Smooth muscle cell (in vitro differentiated cells): ENCODE data around the gene GABRG3. TPM values are rescaled to one million over a fixed set of nuclear protein-coding genes. Genes with fewer than 3 reads are reported as not detected.
A peak's percentile ranks its signal among the peaks of the same experiment; 100 is the strongest.

Experiments used
- DNase-seq: peaks from one replicate; lab custom pipeline; 2025; ENCODE audit not compliant: unreplicated experiment; lab: John Stamatoyannopoulos, UW
- H2AFZ ChIP-seq: fragments of 200-600 bp; sonication (generic); 2 replicates; pipeline ENCODE4 v1.6.0; 2016; ENCODE audit warnings: antibody characterized with exemption, low read depth, mild to moderate bottlenecking
- H3F3A ChIP-seq: fragments of 200-600 bp; sonication (generic); 2 replicates; pipeline ENCODE4 v1.6.0; 2017; ENCODE audit warnings: antibody characterized with exemption, low read depth
- H3K27ac ChIP-seq: fragments of 200-600 bp; sonication (generic); 2 replicates; pipeline ENCODE4 v1.5.1; 2016; ENCODE audit warnings: low read depth, mild to moderate bottlenecking
- H3K27me3 ChIP-seq: fragments of 200-600 bp; sonication (generic); 2 replicates; pipeline ENCODE4 v1.6.1; 2016; ENCODE audit warnings: low read depth, mild to moderate bottlenecking
- H3K36me3 ChIP-seq: fragments of 200-600 bp; sonication (generic); 2 replicates; pipeline ENCODE4 v1.5.1; 2016; ENCODE audit warnings: low read depth
- H3K4me1 ChIP-seq: fragments of 200-600 bp; sonication (generic); 2 replicates; pipeline ENCODE4 v1.5.1; 2016; ENCODE audit warnings: low read depth
- H3K4me2 ChIP-seq: fragments of 200-600 bp; sonication (generic); 2 replicates; pipeline ENCODE4 v1.6.0; 2016; ENCODE audit warnings: mild to moderate bottlenecking
- H3K4me3 ChIP-seq: fragments of 200-600 bp; sonication (generic); 2 replicates; pipeline ENCODE4 v1.5.1; 2016; ENCODE audit warnings: mild to moderate bottlenecking
- H3K79me2 ChIP-seq: fragments of 200-600 bp; sonication (generic); 2 replicates; pipeline ENCODE4 v1.6.0; 2016; ENCODE audit warnings: low read depth, mild to moderate bottlenecking
- H3K9ac ChIP-seq: fragments of 200-600 bp; sonication (generic); 2 replicates; pipeline ENCODE4 v1.6.0; 2016; ENCODE audit warnings: low read depth
- H3K9me3 ChIP-seq: fragments of 200-600 bp; sonication (generic); replicated peaks from 2 replicates; pipeline ENCODE4 v1.5.1; 2016; ENCODE audit warnings: low read depth
- H4K20me1 ChIP-seq: fragments of 200-600 bp; sonication (generic); 2 replicates; pipeline ENCODE4 v1.6.0; 2016; ENCODE audit warnings: low read depth
- CTCF ChIP-seq: fragments of 200-600 bp; sonication (generic); IDR thresholded peaks from 2 replicates; pipeline ENCODE4 v1.5.1; 2017; ENCODE audit warnings: borderline replicate concordance, mild to moderate bottlenecking, antibody characterized with exemption; ENCODE audit not compliant: insufficient read depth, poor library complexity, severe bottlenecking
- WGBS: methylation state at CpG from one replicate; pipeline ENCODE4 v1.1.7; 2016; ENCODE audit warnings: low lambda C conversion rate; 5-methylcytosine and 5-hydroxymethylcytosine counted together
- polyA plus RNA-seq: library from polyadenylated mRNA; unstranded; fragments of >200 nt; fragmentation: Nextera tagmentation; extraction: Ambion mirVana; gene quantifications from 2 replicates; pipeline ENCODE4 v1.2.1, GENCODE V29; 2016
- total RNA-seq: library from RNA; depleted of rRNA; stranded (reverse); fragments of >200 nt; gene quantifications from 2 replicates; pipeline ENCODE4 v1.2.3, GENCODE V29; 2014

Gene GABRG3
- total and polyA plus RNA-seq, 2 experiments from 2014 or later: under 0.01 TPM; not detected in 1

GRCh38 chr15:27583651-27584050, 612.7 kb downstream of the GABRG3 start:
- Histone ChIP-seq H3K4me3 (no peak overlapping the region), H3K27ac (no peak overlapping the region), H2AFZ (no peak overlapping the region), H3K9me3 (no peaks in the 10 kb centered on the region), H3K4me1 (peaks cover 5% of the 10 kb centered on the region), H4K20me1 (no peaks in the 10 kb centered on the region), H3K36me3 (no peaks in the 10 kb centered on the region), H3K9ac (no peak overlapping the region), H3F3A (no peaks in the 10 kb centered on the region), H3K27me3 (no peaks in the 10 kb centered on the region), H3K79me2 (no peaks in the 10 kb centered on the region), H3K4me2 (no peak overlapping the region)
- DNase-seq: no peak
- WGBS: 16% methylated on average over 1 of the region's 1 CpG
- no peak for TF ChIP-seq CTCF

- DNase-seq: no peak
- no peaks in the 10 kb centered on the region for H3K36me3 ChIP-seq
- H3K4me3 ChIP-seq: no peak overlapping the region
These were observed 614.2 kb downstream of the GABRG3 start for GRCh38 chr15:27585041-27585640.

GRCh38 chr15:27587810-27588209, 616.8 kb downstream of the GABRG3 start:
- TF ChIP-seq CTCF: no peak
- WGBS: 23% methylated on average over 14 of the region's 14 CpGs
- H3K27ac ChIP-seq: no peak overlapping the region

More at GRCh38 chr15:27585041-27585640, 614.2 kb downstream of the GABRG3 start:
- H3K9me3 ChIP-seq: no peaks in the 10 kb centered on the region
- no peaks in the 10 kb centered on the region for H3K27me3 ChIP-seq
- H3K27ac ChIP-seq: no peak overlapping the region
- H3F3A ChIP-seq: no peaks in the 10 kb centered on the region
- no peaks in the 10 kb centered on the region for H3K79me2 ChIP-seq
- no peak overlapping the region for H3K9ac ChIP-seq
- no peak for TF ChIP-seq CTCF
- WGBS: 93% methylated on average over 6 of the region's 6 CpGs
- no peak overlapping the region for H3K4me2 ChIP-seq
- no peak overlapping the region for H2AFZ ChIP-seq
- peaks cover 5% of the 10 kb centered on the region for H3K4me1 ChIP-seq
- no peaks in the 10 kb centered on the region for H4K20me1 ChIP-seq

GRCh38 chr15:27589260-27589659, 618.3 kb downstream of the GABRG3 start:
- Histone ChIP-seq H3K9me3 (no peaks in the 10 kb centered on the region), H3K27me3 (no peaks in the 10 kb centered on the region), H3F3A (no peaks in the 10 kb centered on the region), H3K4me2 (no peak overlapping the region), H3K4me3 (no peak overlapping the region), H3K27ac (no peak overlapping the region), H3K79me2 (no peaks in the 10 kb centered on the region), H2AFZ (no peak overlapping the region), H3K4me1 (peaks cover 5% of the 10 kb centered on the region), H3K36me3 (no peaks in the 10 kb centered on the region), H4K20me1 (no peaks in the 10 kb centered on the region), H3K9ac (no peak overlapping the region)
- no peak for TF ChIP-seq CTCF
- 87% methylated on average over 9 of the region's 9 CpGs for WGBS
- DNase-seq: no peak

More at GRCh38 chr15:27587810-27588209, 616.8 kb downstream of the GABRG3 start:
- Histone ChIP-seq H3K4me3 (no peak overlapping the region), H3F3A (no peaks in the 10 kb centered on the region), H3K9ac (no peak overlapping the region), H3K36me3 (no peaks in the 10 kb centered on the region), H4K20me1 (no peaks in the 10 kb centered on the region), H3K27me3 (no peaks in the 10 kb centered on the region), H2AFZ (peak overlapping the region; percentile 1), H3K4me2 (peak overlapping the region; percentile 36), H3K4me1 (peaks cover 5% of the 10 kb centered on the region), H3K9me3 (no peaks in the 10 kb centered on the region), H3K79me2 (no peaks in the 10 kb centered on the region)
- no peak for DNase-seq
